PC-3 (cell line): ENCODE results near the gene UFC1.

Experiments
- EZH2 ChIP-seq: fragments of 300-600 bp; sonication (generic); IDR thresholded peaks from one replicate; pipeline ENCODE4 v1.6.1; 2017; ENCODE audit warnings: antibody characterized with exemption, mild to moderate bottlenecking, low read length; ENCODE audit not compliant: unreplicated experiment
- EZH2phosphoT487 ChIP-seq: fragments of 300-600 bp; sonication (generic); IDR thresholded peaks from 2 replicates; pipeline ENCODE4 v1.6.1; 2018; ENCODE audit warnings: mild to moderate bottlenecking, antibody characterized with exemption, low read length, borderline replicate concordance
- TF ChIP-seq, protein P1 (sequence below): fragments of 300-600 bp; sonication (generic); conservative IDR thresholded peaks from 2 replicates; pipeline ENCODE4 v1.5.1; 2017; ENCODE audit warnings: antibody characterized with exemption, low read depth, mild to moderate bottlenecking, low read length

DNA sequence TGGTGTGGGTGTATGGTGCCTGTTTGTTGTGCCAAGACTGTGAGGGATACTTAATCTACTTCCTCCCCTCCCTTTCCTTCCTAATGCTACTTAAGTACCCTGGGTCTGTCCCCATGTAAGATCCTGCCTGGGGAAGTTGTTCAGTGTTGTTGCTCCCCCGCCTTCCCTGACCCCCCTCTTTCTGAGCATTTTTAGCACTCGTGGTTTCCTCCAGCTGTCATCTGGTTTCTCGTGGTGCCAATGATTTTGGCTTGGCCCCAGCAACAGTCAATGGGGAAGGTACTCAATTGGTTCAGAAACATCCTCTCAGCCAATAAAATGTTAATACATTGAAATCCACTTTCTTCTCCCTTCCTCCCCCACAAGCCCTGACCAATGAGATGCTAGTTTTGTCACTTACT lies 31.5 kb downstream of the UFC1 start:
- TF ChIP-seq, protein P1, sequence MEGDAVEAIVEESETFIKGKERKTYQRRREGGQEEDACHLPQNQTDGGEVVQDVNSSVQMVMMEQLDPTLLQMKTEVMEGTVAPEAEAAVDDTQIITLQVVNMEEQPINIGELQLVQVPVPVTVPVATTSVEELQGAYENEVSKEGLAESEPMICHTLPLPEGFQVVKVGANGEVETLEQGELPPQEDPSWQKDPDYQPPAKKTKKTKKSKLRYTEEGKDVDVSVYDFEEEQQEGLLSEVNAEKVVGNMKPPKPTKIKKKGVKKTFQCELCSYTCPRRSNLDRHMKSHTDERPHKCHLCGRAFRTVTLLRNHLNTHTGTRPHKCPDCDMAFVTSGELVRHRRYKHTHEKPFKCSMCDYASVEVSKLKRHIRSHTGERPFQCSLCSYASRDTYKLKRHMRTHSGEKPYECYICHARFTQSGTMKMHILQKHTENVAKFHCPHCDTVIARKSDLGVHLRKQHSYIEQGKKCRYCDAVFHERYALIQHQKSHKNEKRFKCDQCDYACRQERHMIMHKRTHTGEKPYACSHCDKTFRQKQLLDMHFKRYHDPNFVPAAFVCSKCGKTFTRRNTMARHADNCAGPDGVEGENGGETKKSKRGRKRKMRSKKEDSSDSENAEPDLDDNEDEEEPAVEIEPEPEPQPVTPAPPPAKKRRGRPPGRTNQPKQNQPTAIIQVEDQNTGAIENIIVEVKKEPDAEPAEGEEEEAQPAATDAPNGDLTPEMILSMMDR, result no peak
- TF ChIP-seq EZH2, result no peak
- TF ChIP-seq EZH2phosphoT487, result no peak
